GM23338 (cell line): ENCODE results near the gene SLC19A1. TPM values are rescaled to one million over a fixed set of nuclear protein-coding genes. Genes with fewer than 3 reads are reported as not detected.

Experiments used
- ATAC-seq: fragments of 200-7000 bp; cut with Tn5 transposase; 3 replicates; pipeline ENCODE4 v1.9.1; 2020
- DNase-seq: peaks from one replicate; pipeline ENCODE4 v3.0.0-alpha.2; 2015; ENCODE audit warnings: low spot score
- H2AFZ ChIP-seq: fragments of 200-600 bp; sonication (generic); 2 replicates; pipeline ENCODE4 v1.8.0; 2016; ENCODE audit warnings: antibody characterized with exemption, mild to moderate bottlenecking, moderate library complexity
- H3F3A ChIP-seq: fragments of 200-600 bp; sonication (generic); replicated peaks from 2 replicates; pipeline ENCODE4 v1.8.0; 2017; ENCODE audit warnings: antibody characterized with exemption, mixed run types, low read depth
- H3K27ac ChIP-seq: fragments of 200-600 bp; sonication (generic); 2 replicates; pipeline ENCODE4 v1.6.1; 2016; ENCODE audit warnings: low read depth
- H3K27me3 ChIP-seq: fragments of 200-600 bp; sonication (generic); 2 replicates; pipeline ENCODE4 v1.8.0; 2016; ENCODE audit warnings: mild to moderate bottlenecking, mixed run types, moderate library complexity; ENCODE audit not compliant: insufficient read depth
- H3K36me3 ChIP-seq: fragments of 200-600 bp; sonication (generic); 2 replicates; pipeline ENCODE4 v1.8.0; 2016; ENCODE audit warnings: mild to moderate bottlenecking; ENCODE audit not compliant: insufficient read depth
- H3K4me1 ChIP-seq: fragments of 200-600 bp; sonication (generic); 2 replicates; pipeline ENCODE4 v1.8.0; 2016; ENCODE audit warnings: mild to moderate bottlenecking, moderate library complexity; ENCODE audit not compliant: insufficient read depth
- H3K4me2 ChIP-seq: fragments of 200-600 bp; sonication (generic); 2 replicates; pipeline ENCODE4 v1.7.1; 2017; ENCODE audit warnings: mixed run types
- H3K4me3 ChIP-seq: fragments of 200-600 bp; sonication (generic); 2 replicates; pipeline ENCODE4 v1.6.1; 2016; ENCODE audit warnings: mixed run types
- H3K79me2 ChIP-seq: fragments of 200-600 bp; sonication (generic); replicated peaks from 2 replicates; pipeline ENCODE4 v1.8.0; 2017; ENCODE audit warnings: mild to moderate bottlenecking; ENCODE audit not compliant: insufficient read depth
- H3K9me2 ChIP-seq: fragments of 200-600 bp; sonication (generic); 2 replicates; pipeline ENCODE4 v1.8.0; 2017; ENCODE audit not compliant: insufficient read depth
- H4K20me1 ChIP-seq: fragments of 200-600 bp; sonication (generic); replicated peaks from 2 replicates; pipeline ENCODE4 v1.8.0; 2017; ENCODE audit warnings: mild to moderate bottlenecking; ENCODE audit not compliant: insufficient read depth
- H3K27ac Mint-ChIP-seq: 2 replicates; pipeline ENCODE4 v1.8.0; 2020; ENCODE audit warnings: inconsistent platforms, mild to moderate bottlenecking, moderate library complexity, mixed read lengths
- H3K27me3 Mint-ChIP-seq: 3 replicates; pipeline ENCODE4 v1.8.0; 2022; ENCODE audit warnings: low read depth, mild to moderate bottlenecking, moderate library complexity, mixed read lengths, inconsistent platforms; ENCODE audit not compliant: insufficient read depth, poor library complexity
- H3K36me3 Mint-ChIP-seq: 3 replicates; pipeline ENCODE4 v1.8.0; 2021; ENCODE audit warnings: low read depth, mild to moderate bottlenecking, inconsistent platforms, moderate library complexity, mixed read lengths
- H3K4me1 Mint-ChIP-seq: 3 replicates; pipeline ENCODE4 v1.8.0; 2020; ENCODE audit warnings: mild to moderate bottlenecking, inconsistent platforms, mixed read lengths
- H3K4me3 Mint-ChIP-seq: 3 replicates; pipeline ENCODE4 v1.8.0; 2021; ENCODE audit warnings: moderate library complexity, mild to moderate bottlenecking, inconsistent platforms, mixed read lengths
- H3K9me3 Mint-ChIP-seq: 3 replicates; pipeline ENCODE4 v1.8.0; 2020; ENCODE audit warnings: moderate library complexity, mild to moderate bottlenecking, inconsistent platforms, mixed read lengths
- CREB1 ChIP-seq: fragments of 250-450 bp; sonication (Bioruptor Pico); IDR thresholded peaks from 2 replicates; pipeline ENCODE4 v1.5.0; 2020; ENCODE audit warnings: low read depth, mild to moderate bottlenecking, moderate library complexity
- CTCF ChIP-seq, 2 experiments: fragments of 200-600 bp in 1 of 2; sonication (generic) in 1 of 2; conservative IDR thresholded peaks; 2 replicates each; pipeline versions ENCODE4 v1.5.1 to v1.6.1; 2016 to 2017; ENCODE audit warnings: antibody characterized with exemption in 2 of 2, low read depth in 2 of 2, mild to moderate bottlenecking in 2 of 2, moderate library complexity in 1 of 2
- EZH2 ChIP-seq: fragments of 200-600 bp; sonication (generic); IDR thresholded peaks from one replicate; pipeline ENCODE4 v1.8.0; 2017; ENCODE audit warnings: antibody characterized with exemption, mild to moderate bottlenecking, low read depth; ENCODE audit not compliant: unreplicated experiment
- EZH2phosphoT487 ChIP-seq: fragments of 200-600 bp; sonication (generic); IDR thresholded peaks from one replicate; pipeline ENCODE4 v1.8.1; 2018; ENCODE audit warnings: antibody characterized with exemption; ENCODE audit not compliant: unreplicated experiment
- JUNB ChIP-seq: IDR thresholded peaks from one replicate; pipeline ENCODE4 v1.6.1; 2016; ENCODE audit warnings: antibody characterized with exemption; ENCODE audit not compliant: unreplicated experiment
- NANOG ChIP-seq: IDR thresholded peaks from 2 replicates; pipeline ENCODE4 v1.6.1; 2016; ENCODE audit warnings: antibody characterized with exemption, borderline replicate concordance
- POLR2AphosphoS5 ChIP-seq: IDR thresholded peaks from 2 replicates; pipeline ENCODE4 v1.6.1; 2016; ENCODE audit warnings: antibody characterized with exemption, low read depth
- REST ChIP-seq: IDR thresholded peaks from one replicate; pipeline ENCODE4 v1.6.1; 2018; ENCODE audit warnings: antibody characterized with exemption; ENCODE audit not compliant: unreplicated experiment
- STAT1 ChIP-seq: IDR thresholded peaks from one replicate; pipeline ENCODE4 v1.6.1; 2016; ENCODE audit warnings: antibody characterized with exemption; ENCODE audit not compliant: unreplicated experiment
- ZNF114 ChIP-seq: fragments of 250-450 bp; sonication (Bioruptor Pico); IDR thresholded peaks from 2 replicates; pipeline ENCODE4 v1.5.0; 2020; ENCODE audit warnings: mild to moderate bottlenecking, moderate library complexity
- ZNF331 ChIP-seq: fragments of 250-450 bp; sonication (Bioruptor Pico); IDR thresholded peaks from 2 replicates; pipeline ENCODE4 v1.5.0; 2020; ENCODE audit warnings: low read depth, mild to moderate bottlenecking, moderate library complexity
- polyA plus RNA-seq: library from polyadenylated mRNA; unstranded; fragments of >200 nt; fragmentation: Nextera tagmentation; extraction: Ambion mirVana; gene quantifications from 2 replicates; pipeline ENCODE4 v1.2.1, GENCODE V29; 2016
- total RNA-seq: library from RNA; depleted of rRNA; stranded (reverse); fragments of >200 nt; shearing (Covaris generic); gene quantifications from 2 replicates; pipeline ENCODE4 v1.2.3, GENCODE V29; 2014
- TF ChIP-seq, protein P1 (sequence below): IDR thresholded peaks from 2 replicates; pipeline ENCODE4 v1.6.1; 2016; ENCODE audit warnings: antibody characterized with exemption

Gene SLC19A1
- total and polyA plus RNA-seq, 2 experiments from 2014 or later: 31.2 to 33.0 TPM

- TF ChIP-seq EZH2: no peak
- TF ChIP-seq NANOG: no peak
- TF ChIP-seq, protein P1, sequence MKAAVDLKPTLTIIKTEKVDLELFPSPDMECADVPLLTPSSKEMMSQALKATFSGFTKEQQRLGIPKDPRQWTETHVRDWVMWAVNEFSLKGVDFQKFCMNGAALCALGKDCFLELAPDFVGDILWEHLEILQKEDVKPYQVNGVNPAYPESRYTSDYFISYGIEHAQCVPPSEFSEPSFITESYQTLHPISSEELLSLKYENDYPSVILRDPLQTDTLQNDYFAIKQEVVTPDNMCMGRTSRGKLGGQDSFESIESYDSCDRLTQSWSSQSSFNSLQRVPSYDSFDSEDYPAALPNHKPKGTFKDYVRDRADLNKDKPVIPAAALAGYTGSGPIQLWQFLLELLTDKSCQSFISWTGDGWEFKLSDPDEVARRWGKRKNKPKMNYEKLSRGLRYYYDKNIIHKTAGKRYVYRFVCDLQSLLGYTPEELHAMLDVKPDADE: no peak
- no peak for TF ChIP-seq ZNF114
- no peak for TF ChIP-seq JUNB
- TF ChIP-seq STAT1: no peak
- no peak for TF ChIP-seq POLR2AphosphoS5
- no peak for TF ChIP-seq REST
- no peak for TF ChIP-seq CREB1 (CRISPR knock-in tag)
Observed at GRCh38 chr21:45468051-45468970, 73.9 kb downstream of the SLC19A1 start (continued).

- Histone ChIP-seq H3K4me2 (no peak overlapping the region), H3K4me1 (no peaks in the 10 kb centered on the region), H3K9me2 (no peaks in the 10 kb centered on the region), H4K20me1 (peaks cover 25% of the 10 kb centered on the region), H3K4me3 (no peak overlapping the region), H3K27me3 (no peaks in the 10 kb centered on the region), H2AFZ (no peak overlapping the region), H3F3A (0 out of 2 replicates have a peak, but pooled peaks cover 7% of the 10 kb centered on the region), H3K27ac (no peak overlapping the region), H3K79me2 (peaks cover 83% of the 10 kb centered on the region), H3K36me3 (no peaks in the 10 kb centered on the region)
- Mint-ChIP-seq H3K36me3 (peaks cover 43% of the 10 kb centered on the region), H3K4me1 (peaks cover 14% of the 10 kb centered on the region), H3K4me3 (no peak overlapping the region), H3K27me3 (peaks cover 23% of the 10 kb centered on the region), H3K9me3 (peaks cover 2% of the 10 kb centered on the region), H3K27ac (no peak overlapping the region; the same call in 1 of the 2 replicates)
- DNase-seq (no peak), ATAC-seq (no peak)
- TF ChIP-seq NANOG (no peak), ZNF114 (no peak), CTCF (conservative IDR thresholded peaks at IDR 0.05; ENCODE audit: low read depth in 2 of 2) (no peak), REST (no peak), ZNF331 (CRISPR knock-in tag) (no peak), CREB1 (CRISPR knock-in tag) (no peak), EZH2phosphoT487 (no peak), POLR2AphosphoS5 (no peak), JUNB (no peak), STAT1 (no peak), EZH2 (no peak)
- TF ChIP-seq, protein P1: no peak
Observed at GRCh38 chr21:45467221-45467779, 74.9 kb downstream of the SLC19A1 start.
